ENCODE measurements around the gene CNIH3. TPM values are rescaled to one million over a fixed set of nuclear protein-coding genes. Genes with fewer than 3 reads are reported as not detected.

CNIH3 gene
- total RNA-seq, 1 experiment from 2014 or later, result 3.4 TPM

DNA sequence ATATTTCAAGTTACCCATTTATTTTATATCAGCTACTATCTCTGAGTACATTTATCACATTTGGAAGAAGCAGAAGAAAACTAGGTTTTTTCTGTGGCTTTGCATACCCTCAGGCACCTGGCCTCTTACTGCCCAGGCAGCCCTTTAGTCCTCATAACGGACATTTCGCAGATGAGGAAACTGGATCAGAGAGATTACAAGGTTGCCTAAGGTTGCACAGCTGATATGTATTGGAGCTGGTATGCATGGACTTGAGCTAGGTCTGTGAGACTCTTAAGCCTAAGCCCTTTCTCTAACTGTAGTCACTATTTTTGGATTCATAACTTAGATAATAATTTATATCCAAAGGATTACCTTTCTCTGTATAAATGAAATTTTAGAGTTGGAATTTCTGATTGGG, 4.0 kb downstream of the CNIH3 start:
- BruUV-seq (replicated peaks), result no TSS peak
- no peak for DNase-seq (ENCODE audit: unreplicated experiment)
- no peak overlapping the region for H3K27ac Mint-ChIP-seq (ENCODE audit: low read depth, unreplicated experiment)
- H3K4me3 Mint-ChIP-seq (ENCODE audit: unreplicated experiment), result no peak overlapping the region
- CTCF ChIA-PET, result interaction anchor here (1.1 to 2.1 kb wide), 3 partner anchors 22 to 232 kb away, joined by 5 to 9 read pairs (median 7); no protein-coding TSS in a partner anchor
- no peaks in the 10 kb centered on the region for H3K36me3 Mint-ChIP-seq (ENCODE audit: insufficient read depth, unreplicated experiment)
- H3K9me3 Mint-ChIP-seq (ENCODE audit: unreplicated experiment), result peaks cover 10% of the 10 kb centered on the region
- intact Hi-C loops (cut with micrococcal nuclease), result no loop called here
- H3K4me1 Mint-ChIP-seq (ENCODE audit: insufficient read depth, unreplicated experiment), result peaks cover 16% of the 10 kb centered on the region
- POLR2A ChIA-PET, result interaction anchor here (0.5 kb wide), 1 partner anchor 89 kb away, joined by 3 read pairs; no protein-coding TSS in a partner anchor
- H3K27me3 Mint-ChIP-seq (ENCODE audit: insufficient read depth, unreplicated experiment), result peaks cover 42% of the 10 kb centered on the region
- TF ChIP-seq, protein P1, sequence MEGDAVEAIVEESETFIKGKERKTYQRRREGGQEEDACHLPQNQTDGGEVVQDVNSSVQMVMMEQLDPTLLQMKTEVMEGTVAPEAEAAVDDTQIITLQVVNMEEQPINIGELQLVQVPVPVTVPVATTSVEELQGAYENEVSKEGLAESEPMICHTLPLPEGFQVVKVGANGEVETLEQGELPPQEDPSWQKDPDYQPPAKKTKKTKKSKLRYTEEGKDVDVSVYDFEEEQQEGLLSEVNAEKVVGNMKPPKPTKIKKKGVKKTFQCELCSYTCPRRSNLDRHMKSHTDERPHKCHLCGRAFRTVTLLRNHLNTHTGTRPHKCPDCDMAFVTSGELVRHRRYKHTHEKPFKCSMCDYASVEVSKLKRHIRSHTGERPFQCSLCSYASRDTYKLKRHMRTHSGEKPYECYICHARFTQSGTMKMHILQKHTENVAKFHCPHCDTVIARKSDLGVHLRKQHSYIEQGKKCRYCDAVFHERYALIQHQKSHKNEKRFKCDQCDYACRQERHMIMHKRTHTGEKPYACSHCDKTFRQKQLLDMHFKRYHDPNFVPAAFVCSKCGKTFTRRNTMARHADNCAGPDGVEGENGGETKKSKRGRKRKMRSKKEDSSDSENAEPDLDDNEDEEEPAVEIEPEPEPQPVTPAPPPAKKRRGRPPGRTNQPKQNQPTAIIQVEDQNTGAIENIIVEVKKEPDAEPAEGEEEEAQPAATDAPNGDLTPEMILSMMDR (IDR thresholded peaks at IDR 0.05; ENCODE audit: unreplicated experiment), result no peak

DNA sequence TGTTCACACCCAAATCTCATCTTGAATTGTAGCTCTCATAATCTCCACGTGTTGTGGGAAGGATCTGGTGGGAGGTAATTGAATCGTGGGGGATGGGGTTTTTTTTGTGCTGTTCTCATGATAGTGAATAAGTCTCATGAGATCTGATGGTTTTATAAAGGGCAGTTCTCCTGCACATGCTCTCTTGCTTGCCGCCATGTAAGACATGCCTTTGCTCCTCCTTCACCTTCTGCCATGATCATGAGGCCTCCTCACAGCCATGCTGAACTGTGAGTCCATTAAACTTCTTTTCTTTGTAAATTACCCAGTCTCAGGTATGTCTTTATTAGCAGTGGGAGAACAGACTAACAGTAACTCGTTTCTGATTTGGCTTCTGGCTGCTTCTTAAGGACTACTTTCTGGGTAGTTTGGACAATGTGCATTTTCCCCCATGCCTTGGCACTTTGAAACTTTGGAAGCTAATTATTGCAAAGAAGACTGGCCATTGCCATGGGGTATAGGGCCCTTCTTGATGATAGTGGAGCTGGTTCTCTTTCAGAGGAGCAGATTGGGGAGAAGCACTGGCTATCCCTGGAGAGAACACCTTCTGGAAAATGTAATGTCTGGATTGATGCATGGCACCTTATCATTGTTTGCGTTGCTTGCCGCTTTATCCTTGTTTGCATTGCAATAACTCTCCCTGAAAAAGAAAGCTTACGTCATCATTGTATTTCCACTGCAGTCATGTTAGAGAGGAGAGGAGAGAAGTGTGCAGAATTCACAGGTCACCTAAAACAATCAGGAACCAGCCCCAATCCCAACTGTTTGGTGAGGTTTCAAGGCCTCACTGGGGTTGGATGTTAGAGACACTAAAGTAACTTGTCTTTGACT, 5.9 kb downstream of the CNIH3 start:
- no TSS peak for BruUV-seq (replicated peaks)
- POLR2A ChIA-PET, result interaction anchor here (0.6 to 0.7 kb wide), 2 partner anchors 12 to 77 kb away, joined by 3 read pairs; no protein-coding TSS in a partner anchor
- H3K36me3 Mint-ChIP-seq (ENCODE audit: insufficient read depth, unreplicated experiment), result no peaks in the 10 kb centered on the region
- H3K27me3 Mint-ChIP-seq (ENCODE audit: insufficient read depth, unreplicated experiment), result peaks cover 28% of the 10 kb centered on the region
- H3K9me3 Mint-ChIP-seq (ENCODE audit: unreplicated experiment), result peaks cover 10% of the 10 kb centered on the region
- no peak overlapping the region for H3K4me3 Mint-ChIP-seq (ENCODE audit: unreplicated experiment)
- intact Hi-C loops (cut with micrococcal nuclease), result no loop called here
- no peak for DNase-seq (ENCODE audit: unreplicated experiment)
- H3K27ac Mint-ChIP-seq (ENCODE audit: low read depth, unreplicated experiment), result no peak overlapping the region
- TF ChIP-seq, protein P1 (IDR thresholded peaks at IDR 0.05; ENCODE audit: unreplicated experiment), result no peak
- H3K4me1 Mint-ChIP-seq (ENCODE audit: insufficient read depth, unreplicated experiment), result peaks cover 16% of the 10 kb centered on the region
- CTCF ChIA-PET, result interaction anchor here (1.3 to 2.0 kb wide), 4 partner anchors 22 to 300 kb away, joined by 3 to 11 read pairs (median 6); no protein-coding TSS in a partner anchor

DNA sequence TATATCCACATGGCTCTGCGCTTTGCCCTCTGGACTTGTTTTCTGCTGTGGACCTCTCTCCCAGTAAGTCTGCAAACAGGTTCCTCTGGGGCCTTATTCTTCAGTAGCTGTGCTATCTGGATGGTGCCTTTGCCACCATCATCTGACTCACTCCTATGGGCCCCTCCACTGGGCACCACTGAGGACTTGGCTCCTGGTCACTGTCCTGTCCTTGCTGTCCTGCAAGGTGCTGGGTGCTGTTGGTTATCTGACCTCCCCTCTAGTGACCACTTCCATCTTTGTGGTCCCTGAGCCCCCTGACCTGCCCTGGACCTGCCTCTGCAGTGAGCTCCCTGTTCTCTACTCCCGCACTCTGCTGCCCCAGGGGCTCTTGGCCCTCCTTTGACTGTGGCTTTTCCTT, 6.7 kb downstream of the CNIH3 start:
- no peak overlapping the region for H3K27ac Mint-ChIP-seq (ENCODE audit: low read depth, unreplicated experiment)
- ChIA-PET CTCF (interaction anchor here (1.0 to 2.0 kb wide), 7 partner anchors 15 to 300 kb away, joined by 3 to 11 read pairs (median 4); no protein-coding TSS in a partner anchor), POLR2A (interaction anchor here (0.6 kb wide), 2 partner anchors 13 to 78 kb away, joined by 3 read pairs; no protein-coding TSS in a partner anchor)
- TF ChIP-seq, protein P1 (IDR thresholded peaks at IDR 0.05; ENCODE audit: unreplicated experiment), result no peak
- peaks cover 10% of the 10 kb centered on the region for H3K9me3 Mint-ChIP-seq (ENCODE audit: unreplicated experiment)
- H3K36me3 Mint-ChIP-seq (ENCODE audit: insufficient read depth, unreplicated experiment), result no peaks in the 10 kb centered on the region
- intact Hi-C loops (cut with micrococcal nuclease), result no loop called here
- DNase-seq (ENCODE audit: unreplicated experiment), result no peak
- no peak overlapping the region for H3K4me3 Mint-ChIP-seq (ENCODE audit: unreplicated experiment)
- H3K27me3 Mint-ChIP-seq (ENCODE audit: insufficient read depth, unreplicated experiment), result peaks cover 20% of the 10 kb centered on the region
- BruUV-seq (replicated peaks), result no TSS peak
- peaks cover 16% of the 10 kb centered on the region for H3K4me1 Mint-ChIP-seq (ENCODE audit: insufficient read depth, unreplicated experiment)

DNA sequence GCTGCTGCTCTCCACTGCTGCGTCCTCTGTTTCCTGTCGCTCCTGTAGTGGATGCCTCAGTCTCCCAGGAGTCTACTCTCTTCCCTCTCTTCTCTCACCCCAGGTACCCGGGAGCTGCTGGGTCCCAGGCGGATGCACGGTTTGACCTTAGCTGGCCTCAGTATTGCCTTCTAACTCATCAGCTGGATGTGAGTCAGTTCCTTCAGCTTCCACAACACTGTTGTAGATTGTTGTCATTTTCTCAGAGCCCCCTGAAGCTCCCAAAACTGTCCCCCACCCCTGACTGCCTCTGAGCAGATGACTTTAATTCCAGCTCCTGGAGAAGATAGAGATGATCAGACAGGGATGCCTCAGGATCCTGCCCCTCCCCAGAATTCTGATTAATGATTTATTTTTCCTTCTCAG, 7.2 kb downstream of the CNIH3 start:
- TF ChIP-seq, protein P1 (IDR thresholded peaks at IDR 0.05; ENCODE audit: unreplicated experiment), result no peak
- H3K36me3 Mint-ChIP-seq (ENCODE audit: insufficient read depth, unreplicated experiment), result no peaks in the 10 kb centered on the region
- H3K4me1 Mint-ChIP-seq (ENCODE audit: insufficient read depth, unreplicated experiment), result peaks cover 16% of the 10 kb centered on the region
- peaks cover 10% of the 10 kb centered on the region for H3K9me3 Mint-ChIP-seq (ENCODE audit: unreplicated experiment)
- BruUV-seq (replicated peaks), result no TSS peak
- intact Hi-C loops (cut with micrococcal nuclease), result no loop called here
- CTCF ChIA-PET, result interaction anchor here (0.6 to 2.0 kb wide), 10 partner anchors 14 to 300 kb away, joined by 3 to 11 read pairs (median 4); no protein-coding TSS in a partner anchor
- H3K27ac Mint-ChIP-seq (ENCODE audit: low read depth, unreplicated experiment), result no peak overlapping the region
- POLR2A ChIA-PET, result interaction anchor here (0.6 to 1.4 kb wide), 2 partner anchors 12 to 109 kb away, joined by 3 read pairs; no protein-coding TSS in a partner anchor
- H3K27me3 Mint-ChIP-seq (ENCODE audit: insufficient read depth, unreplicated experiment), result peaks cover 16% of the 10 kb centered on the region
- no peak overlapping the region for H3K4me3 Mint-ChIP-seq (ENCODE audit: unreplicated experiment)
- no peak for DNase-seq (ENCODE audit: unreplicated experiment)

All from MCF 10A (cell line).